Mucosa of descending colon (tissue), 3 donors: Measurements from ENCODE around the gene TUBAL3. TPM values are rescaled to one million over a fixed set of nuclear protein-coding genes. Genes with fewer than 3 reads are reported as not detected.

Experiments used
- ATAC-seq: fragments of 200-7000 bp; cut with Tn5 transposase; one replicate; pipeline ENCODE4 v1.9.1; 2020; ENCODE audit warnings: mild to moderate bottlenecking, moderate library complexity
- DNase-seq, 3 donors: peaks; one replicate each; pipeline ENCODE4 v3.0.0-alpha.2; 2020
- H3K36me3 ChIP-seq: fragments of 200-600 bp; one replicate; pipeline ENCODE4 v1.8.0; 2021; ENCODE audit warnings: low read depth, mild to moderate bottlenecking
- H3K4me1 ChIP-seq: fragments of 200-600 bp; one replicate; pipeline ENCODE4 v1.8.0; 2021; ENCODE audit warnings: low read depth, mild to moderate bottlenecking
- H3K4me3 ChIP-seq: fragments of 200-600 bp; one replicate; pipeline ENCODE4 v1.8.0; 2021; ENCODE audit warnings: mild to moderate bottlenecking
- H3K9me3 ChIP-seq: fragments of 200-600 bp; one replicate; pipeline ENCODE4 v1.8.0; 2021; ENCODE audit warnings: mild to moderate bottlenecking
- intact Hi-C, 2 donors: fragments of 100-400 bp; cut with DNase I in 1 of 2; cut with micrococcal nuclease in 1 of 2; formaldehyde crosslinking; loops; one replicate each; pipeline versions ENCODE4 v1.11.0 to v1.11.1; 2022; cut with DNase I, micrococcal nuclease
- total RNA-seq, 3 donors: library from RNA; stranded (reverse); fragmentation: NEBNext Ultra II Directional in 2 of 3; extraction: Animal tissue kit (Norgen Biotek cat#: 25700) in 2 of 3; gene quantifications; one replicate each; pipeline versions ENCODE4 v1.2.1 to v1.2.4, GENCODE V29; 2021 to 2023
- TF ChIP-seq, protein P1 (sequence below): fragments of 200-600 bp; IDR thresholded peaks from one replicate; pipeline ENCODE4 v1.8.0; 2022; ENCODE audit warnings: antibody characterized with exemption, mild to moderate bottlenecking
- donor health status: DM: no; HTN: no; CAD: no; lungs with moderate emphysema.
- donor health status: DM: no; HTN: no; CAD: no.
- donor health status: DM: no; HTN: yes; CAD: no.

TUBAL3 gene
- total RNA-seq, 3 donors from 2014 or later = 20.9 to 64.0 (median 38.7) TPM

- TF ChIP-seq, protein P1, sequence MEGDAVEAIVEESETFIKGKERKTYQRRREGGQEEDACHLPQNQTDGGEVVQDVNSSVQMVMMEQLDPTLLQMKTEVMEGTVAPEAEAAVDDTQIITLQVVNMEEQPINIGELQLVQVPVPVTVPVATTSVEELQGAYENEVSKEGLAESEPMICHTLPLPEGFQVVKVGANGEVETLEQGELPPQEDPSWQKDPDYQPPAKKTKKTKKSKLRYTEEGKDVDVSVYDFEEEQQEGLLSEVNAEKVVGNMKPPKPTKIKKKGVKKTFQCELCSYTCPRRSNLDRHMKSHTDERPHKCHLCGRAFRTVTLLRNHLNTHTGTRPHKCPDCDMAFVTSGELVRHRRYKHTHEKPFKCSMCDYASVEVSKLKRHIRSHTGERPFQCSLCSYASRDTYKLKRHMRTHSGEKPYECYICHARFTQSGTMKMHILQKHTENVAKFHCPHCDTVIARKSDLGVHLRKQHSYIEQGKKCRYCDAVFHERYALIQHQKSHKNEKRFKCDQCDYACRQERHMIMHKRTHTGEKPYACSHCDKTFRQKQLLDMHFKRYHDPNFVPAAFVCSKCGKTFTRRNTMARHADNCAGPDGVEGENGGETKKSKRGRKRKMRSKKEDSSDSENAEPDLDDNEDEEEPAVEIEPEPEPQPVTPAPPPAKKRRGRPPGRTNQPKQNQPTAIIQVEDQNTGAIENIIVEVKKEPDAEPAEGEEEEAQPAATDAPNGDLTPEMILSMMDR = no peak
- no peaks in the 10 kb centered on the region for H3K36me3 ChIP-seq
- intact Hi-C loops = loop anchor here (5.0 kb wide), 1 partner anchor 179 kb away; no protein-coding TSS in a partner anchor
Measured at GRCh38 chr10:5443429-5443828, 38.8 kb upstream of the TUBAL3 start.

GRCh38 chr10:5442990-5443370 lies 38.4 kb upstream of the TUBAL3 start:
- Histone ChIP-seq H3K4me1 (peaks cover 24% of the 10 kb centered on the region), H3K36me3 (no peaks in the 10 kb centered on the region), H3K9me3 (no peaks in the 10 kb centered on the region), H3K4me3 (no peak overlapping the region)
- intact Hi-C loops = loop anchor here (5.0 kb wide), 1 partner anchor 179 kb away; no protein-coding TSS in a partner anchor
- TF ChIP-seq, protein P1 = no peak
- no peak for DNase-seq
- peak; percentile 63 for ATAC-seq

More at GRCh38 chr10:5443429-5443828, 38.8 kb upstream of the TUBAL3 start:
- peaks cover 24% of the 10 kb centered on the region for H3K4me1 ChIP-seq
- no peak overlapping the region for H3K4me3 ChIP-seq
- no peaks in the 10 kb centered on the region for H3K9me3 ChIP-seq
- ATAC-seq = no peak
- no peak for DNase-seq

DNA sequence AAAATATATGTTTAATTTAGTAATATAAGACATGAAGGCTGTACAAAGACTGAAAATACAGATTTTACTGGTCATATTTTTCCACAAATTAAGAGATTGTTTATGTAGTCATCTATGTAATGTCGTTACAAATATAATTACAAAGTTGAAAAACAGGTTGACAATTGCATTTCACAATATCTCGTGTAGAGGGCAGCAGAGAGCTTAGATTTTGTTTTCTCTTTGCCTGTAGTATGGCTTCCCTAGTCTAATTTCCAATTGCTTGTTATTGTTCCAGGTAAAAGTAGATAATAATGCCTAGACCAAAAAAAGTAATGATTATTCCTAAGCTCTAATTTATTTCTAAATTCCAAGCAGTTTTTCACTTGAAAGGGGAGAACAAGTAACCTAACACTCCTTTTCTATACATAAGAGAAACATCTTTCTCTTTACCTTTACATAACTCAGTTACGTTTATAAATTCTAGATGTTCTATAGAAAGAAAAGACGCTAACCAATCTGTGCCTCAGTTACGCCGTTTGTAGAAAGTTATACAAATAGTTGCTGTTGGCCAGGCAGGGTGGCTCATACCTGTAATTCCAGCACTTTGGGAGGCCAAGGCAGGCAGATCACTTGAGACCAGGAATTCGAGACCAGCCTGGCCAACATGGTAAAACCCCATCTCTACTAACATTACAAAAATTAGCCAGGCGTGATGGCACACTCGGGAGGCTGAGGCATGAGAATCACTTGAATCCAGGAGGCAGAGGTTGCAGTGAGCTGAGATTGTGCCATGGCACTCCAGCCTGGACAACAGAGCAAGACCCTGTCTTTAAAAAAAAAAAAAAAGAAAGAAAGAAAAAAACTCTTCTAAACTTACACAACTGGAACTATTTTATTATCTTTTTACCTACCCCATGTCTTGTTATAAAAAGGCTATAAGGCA lies 37.7 kb upstream of the TUBAL3 start:
- intact Hi-C loops = loop anchor here (5.0 kb wide), 1 partner anchor 180 kb away; no protein-coding TSS in a partner anchor
- H3K4me1 ChIP-seq = peaks cover 24% of the 10 kb centered on the region

DNA sequence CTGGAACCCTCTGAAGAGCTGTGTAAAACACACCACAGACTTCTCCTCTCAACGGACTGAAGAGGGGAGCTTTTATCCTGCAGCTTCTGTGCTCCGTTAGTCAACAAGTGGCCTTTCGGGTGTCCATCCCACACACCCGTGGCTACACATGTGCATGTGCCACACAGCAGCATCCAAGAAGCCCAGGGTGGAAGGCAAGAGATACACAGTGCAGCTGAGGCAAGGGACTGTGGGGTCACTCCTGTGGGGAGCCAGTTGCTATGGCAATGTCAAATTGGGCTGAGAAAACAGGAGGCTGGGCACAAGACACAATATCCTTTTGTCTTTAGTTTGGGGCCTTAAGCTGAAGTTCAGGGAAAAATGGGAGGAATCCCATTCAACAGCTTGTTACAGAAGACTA lies 36.5 kb upstream of the TUBAL3 start:
- H3K4me3 ChIP-seq = no peak overlapping the region
- TF ChIP-seq, protein P1 = no peak
- intact Hi-C loops = loop anchor here (5.0 kb wide), 1 partner anchor 181 kb away; no protein-coding TSS in a partner anchor
- DNase-seq = no peak
- no peaks in the 10 kb centered on the region for H3K36me3 ChIP-seq
- no peaks in the 10 kb centered on the region for H3K9me3 ChIP-seq
- ATAC-seq = no peak
- H3K4me1 ChIP-seq = peaks cover 24% of the 10 kb centered on the region

More for the DNA sequence above, 37.7 kb upstream of the TUBAL3 start:
- ATAC-seq = peak; percentile 36
- Histone ChIP-seq H3K9me3 (no peaks in the 10 kb centered on the region), H3K4me3 (peak overlapping the region; percentile 2), H3K36me3 (no peaks in the 10 kb centered on the region)
- TF ChIP-seq, protein P1 = peak; percentile 44
- DNase-seq = peak in 2 of 3 donors; percentile 53 to 85

DNA sequence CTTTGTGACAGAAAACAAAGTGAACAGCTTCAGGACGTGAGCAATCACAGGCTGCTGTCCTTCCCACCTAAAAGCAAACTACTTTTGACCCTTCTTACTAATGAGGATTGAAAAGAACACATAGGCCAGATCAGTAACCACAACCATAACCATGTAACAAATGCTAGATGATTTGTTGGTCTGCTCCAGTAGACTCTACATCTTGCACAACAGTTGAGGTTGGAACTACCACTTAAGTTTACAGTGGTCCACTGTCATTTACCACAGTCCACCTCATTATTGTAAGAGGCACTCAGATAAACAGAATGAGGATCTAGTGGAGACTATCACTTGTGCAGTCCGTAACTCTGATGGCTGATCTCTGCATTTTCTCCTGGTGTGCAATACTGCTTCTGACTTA lies 35.6 kb upstream of the TUBAL3 start:
- TF ChIP-seq, protein P1 = no peak
- no peaks in the 10 kb centered on the region for H3K36me3 ChIP-seq
- ATAC-seq (no peak), DNase-seq (no peak)
- H3K4me1 ChIP-seq = peaks cover 24% of the 10 kb centered on the region
- no peak overlapping the region for H3K4me3 ChIP-seq
- intact Hi-C loops = loop anchor here (5.0 kb wide), 1 partner anchor 182 kb away; no protein-coding TSS in a partner anchor
- no peaks in the 10 kb centered on the region for H3K9me3 ChIP-seq
